IMR-90 (cell line): Measurements from ENCODE around the gene CMTM1.

Source experiments
- CTCF ChIP-seq: conservative IDR thresholded peaks from 2 replicates; pipeline ENCODE4 v1.5.1; 2012; ENCODE audit warnings: mild to moderate bottlenecking, low read depth, low read length, improper control_type of control experiment
- FOS ChIP-seq: fragments of 150-350 bp; IDR thresholded peaks from 2 replicates; pipeline ENCODE4 v1.6.1; 2016; ENCODE audit warnings: low read depth, low read length
- MAFK ChIP-seq: IDR thresholded peaks from 2 replicates; pipeline ENCODE4 v1.6.1; 2012; ENCODE audit warnings: low read depth, low read length, improper control_type of control experiment
- MAZ ChIP-seq: IDR thresholded peaks from 2 replicates; pipeline ENCODE4 v1.6.1; 2012; ENCODE audit warnings: low read depth, mild to moderate bottlenecking, low read length, improper control_type of control experiment, moderate library complexity, borderline replicate concordance
- POLR2A ChIP-seq: IDR thresholded peaks from 2 replicates; pipeline ENCODE4 v1.6.1; 2012; ENCODE audit warnings: mild to moderate bottlenecking, low read depth, low read length
- RAD21 ChIP-seq: IDR thresholded peaks from 2 replicates; pipeline ENCODE4 v1.6.1; 2012; ENCODE audit warnings: low read length, improper control_type of control experiment
- RFX5 ChIP-seq: IDR thresholded peaks from 2 replicates; pipeline ENCODE4 v1.8.0; 2012; ENCODE audit warnings: low read depth, mild to moderate bottlenecking, low read length, moderate library complexity
- USF2 ChIP-seq: fragments of 150-350 bp; IDR thresholded peaks from 2 replicates; pipeline ENCODE4 v1.6.1; 2017; ENCODE audit warnings: mild to moderate bottlenecking, antibody characterized with exemption, low read length, low read depth

DNA sequence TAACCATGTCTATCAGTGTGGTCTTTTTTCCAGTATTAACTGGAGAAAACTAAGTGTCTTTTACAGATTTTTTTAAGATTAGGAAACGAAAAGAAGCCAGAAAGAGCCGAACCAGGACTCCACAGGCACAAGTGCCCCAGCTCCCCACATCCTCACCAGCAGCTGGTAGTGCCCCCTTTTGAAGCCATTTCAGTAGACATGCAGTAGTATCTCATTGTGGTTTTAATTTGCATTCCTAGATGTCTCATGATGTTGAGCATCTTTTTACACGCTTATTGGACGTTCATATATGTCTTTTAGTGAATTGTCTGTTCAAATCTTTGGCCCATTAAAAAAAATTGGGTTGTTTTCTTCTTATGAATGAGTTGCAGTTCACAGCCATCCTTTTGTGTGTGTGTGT is 33.5 kb downstream of the CMTM1 start:
- TF ChIP-seq CTCF (no peak), RFX5 (no peak), RAD21 (no peak), POLR2A (no peak), MAFK (no peak), USF2 (no peak), FOS (no peak), MAZ (no peak)
